WTC11 (cell line): Measurements from ENCODE around the gene HBE1. TPM values are rescaled to one million over a fixed set of nuclear protein-coding genes. Genes with fewer than 3 reads are reported as not detected.

Experiments used
- ATAC-seq: fragments of 200-7000 bp; cut with Tn5 transposase; 2 replicates; pipeline ENCODE4 v1.10.0; 2021; ENCODE audit warnings: mild to moderate bottlenecking, moderate library complexity
- CTCF ChIA-PET: fragments of 300-600 bp; sonication (Branson Sonifier 250); formaldehyde crosslinking; loops from one replicate; lab custom pipeline; 2021; ENCODE audit warnings: antibody characterized with exemption; lab: Charles Lee
- POLR2A ChIA-PET: fragments of 350-600 bp; sonication (Branson Sonifier 250); formaldehyde crosslinking; loops from one replicate; lab custom pipeline; 2021; ENCODE audit warnings: antibody characterized with exemption; lab: Charles Lee
- DNase-seq: peaks from one replicate; pipeline ENCODE4 v3.0.0; 2021; ENCODE audit warnings: low spot score
- H3K27ac Mint-ChIP-seq: 2 replicates; pipeline ENCODE4 v1.8.0; 2021; ENCODE audit warnings: mixed read lengths
- H3K27me3 Mint-ChIP-seq: 2 replicates; pipeline ENCODE4 v1.8.0; 2021; ENCODE audit warnings: low read depth, mild to moderate bottlenecking, moderate library complexity, mixed read lengths
- H3K36me3 Mint-ChIP-seq: 2 replicates; pipeline ENCODE4 v1.8.0; 2021; ENCODE audit warnings: mixed read lengths
- H3K4me1 Mint-ChIP-seq: 2 replicates; pipeline ENCODE4 v1.8.0; 2022; ENCODE audit warnings: mixed read lengths
- H3K4me3 Mint-ChIP-seq: 2 replicates; pipeline ENCODE4 v1.8.0; 2021; ENCODE audit warnings: mild to moderate bottlenecking, moderate library complexity, mixed read lengths
- H3K9me3 Mint-ChIP-seq: 2 replicates; pipeline ENCODE4 v1.8.0; 2021; ENCODE audit warnings: mixed read lengths
- CBFB ChIP-seq: sonication (generic); formaldehyde crosslinking; IDR thresholded peaks from 2 replicates; pipeline ENCODE4 v1.8.1; 2022; ENCODE audit warnings: mild to moderate bottlenecking, low read depth, missing genetic modification reagents
- CREB1 ChIP-seq: sonication (generic); formaldehyde crosslinking; IDR thresholded peaks from 2 replicates; pipeline ENCODE4 v1.8.0; 2023; ENCODE audit warnings: mild to moderate bottlenecking, missing genetic modification reagents
- GABPB1 ChIP-seq: sonication (generic); formaldehyde crosslinking; IDR thresholded peaks from 2 replicates; pipeline ENCODE4 v1.8.1; 2023; ENCODE audit warnings: mild to moderate bottlenecking, missing genetic modification reagents
- IRF2 ChIP-seq: sonication (generic); formaldehyde crosslinking; IDR thresholded peaks from 2 replicates; pipeline ENCODE4 v1.8.0; 2022; ENCODE audit warnings: low read depth, missing genetic modification reagents, borderline replicate concordance
- KAT7 ChIP-seq: sonication (generic); formaldehyde crosslinking; IDR thresholded peaks from 2 replicates; pipeline ENCODE4 v1.8.1; 2023; ENCODE audit warnings: missing genetic modification reagents, mild to moderate bottlenecking, borderline replicate concordance
- MAX ChIP-seq: sonication (generic); formaldehyde crosslinking; IDR thresholded peaks from 2 replicates; pipeline ENCODE4 v1.8.0; 2022; ENCODE audit warnings: mild to moderate bottlenecking, missing genetic modification reagents
- NFYB ChIP-seq: sonication (generic); formaldehyde crosslinking; conservative IDR thresholded peaks from 2 replicates; pipeline ENCODE4 v1.8.0; 2022; ENCODE audit warnings: low read depth, missing genetic modification reagents
- NR1H2 ChIP-seq: sonication (generic); formaldehyde crosslinking; IDR thresholded peaks from 2 replicates; pipeline ENCODE4 v1.9.0; 2021; ENCODE audit warnings: mild to moderate bottlenecking, moderate library complexity, missing genetic modification reagents
- NR2C2 ChIP-seq: sonication (generic); formaldehyde crosslinking; IDR thresholded peaks from 2 replicates; pipeline ENCODE4 v1.8.0; 2022; ENCODE audit warnings: mild to moderate bottlenecking, missing genetic modification reagents
- OVOL2 ChIP-seq: fragments of 250-450 bp; sonication (Bioruptor Pico); IDR thresholded peaks from 2 replicates; pipeline ENCODE4 v1.9.0; 2021; ENCODE audit warnings: mild to moderate bottlenecking, borderline replicate concordance
- STAT6 ChIP-seq: sonication (generic); formaldehyde crosslinking; conservative IDR thresholded peaks from 2 replicates; pipeline ENCODE4 v1.8.1; 2023; ENCODE audit warnings: mild to moderate bottlenecking, low read depth, missing genetic modification reagents, moderate library complexity
- TEAD1 ChIP-seq: sonication (generic); formaldehyde crosslinking; IDR thresholded peaks from 2 replicates; pipeline ENCODE4 v1.8.0; 2022; ENCODE audit warnings: mild to moderate bottlenecking, missing genetic modification reagents
- ZNF121 ChIP-seq: sonication (generic); formaldehyde crosslinking; IDR thresholded peaks from 2 replicates; pipeline ENCODE4 v1.8.0; 2023; ENCODE audit warnings: missing genetic modification reagents
- ZNF219 ChIP-seq: sonication (generic); formaldehyde crosslinking; IDR thresholded peaks from 2 replicates; pipeline ENCODE4 v1.8.0; 2023; ENCODE audit warnings: missing genetic modification reagents, mild to moderate bottlenecking, borderline replicate concordance
- ZNF232 ChIP-seq: sonication (generic); formaldehyde crosslinking; IDR thresholded peaks from 2 replicates; pipeline ENCODE4 v1.8.0; 2022; ENCODE audit warnings: mild to moderate bottlenecking, missing genetic modification reagents
- ZNF263 ChIP-seq: sonication (generic); formaldehyde crosslinking; IDR thresholded peaks from 2 replicates; pipeline ENCODE4 v1.8.1; 2022; ENCODE audit warnings: low read depth, mild to moderate bottlenecking, moderate library complexity, missing genetic modification reagents
- ZNF396 ChIP-seq: fragments of 250-450 bp; sonication (Bioruptor Pico); IDR thresholded peaks from 2 replicates; pipeline ENCODE4 v1.8.0; 2021; ENCODE audit warnings: mild to moderate bottlenecking, moderate library complexity, borderline replicate concordance
- ZNF423 ChIP-seq: fragments of 250-450 bp; sonication (Bioruptor Pico); IDR thresholded peaks from 2 replicates; pipeline ENCODE4 v2.1.2; 2022; ENCODE audit warnings: mild to moderate bottlenecking, moderate library complexity
- ZNF512 ChIP-seq: sonication (generic); formaldehyde crosslinking; IDR thresholded peaks from 2 replicates; pipeline ENCODE4 v1.8.1; 2022; ENCODE audit warnings: missing genetic modification reagents, borderline replicate concordance
- ZNF671 ChIP-seq: fragments of 250-450 bp; sonication (Bioruptor Pico); IDR thresholded peaks from 2 replicates; pipeline ENCODE4 v1.8.0; 2021; ENCODE audit warnings: mild to moderate bottlenecking
- total RNA-seq: library from RNA; stranded (reverse); gene quantifications from 3 replicates; pipeline ENCODE4 v1.2.3, GENCODE V29; 2021
- TF ChIP-seq, protein P1 (sequence below): sonication (generic); formaldehyde crosslinking; IDR thresholded peaks from 2 replicates; pipeline ENCODE4 v1.8.0; 2022; ENCODE audit warnings: missing genetic modification reagents
- TF ChIP-seq, protein P2 (sequence below): sonication (generic); formaldehyde crosslinking; IDR thresholded peaks from 2 replicates; pipeline ENCODE4 v1.8.0; 2022; ENCODE audit warnings: mild to moderate bottlenecking, missing genetic modification reagents
- TF ChIP-seq, protein P3 (sequence below): sonication (generic); formaldehyde crosslinking; conservative IDR thresholded peaks from 2 replicates; pipeline ENCODE4 v1.8.1; 2022; ENCODE audit warnings: mild to moderate bottlenecking, missing genetic modification reagents

HBE1 gene
- total RNA-seq, 1 experiment from 2014 or later: 3.1 TPM

DNA sequence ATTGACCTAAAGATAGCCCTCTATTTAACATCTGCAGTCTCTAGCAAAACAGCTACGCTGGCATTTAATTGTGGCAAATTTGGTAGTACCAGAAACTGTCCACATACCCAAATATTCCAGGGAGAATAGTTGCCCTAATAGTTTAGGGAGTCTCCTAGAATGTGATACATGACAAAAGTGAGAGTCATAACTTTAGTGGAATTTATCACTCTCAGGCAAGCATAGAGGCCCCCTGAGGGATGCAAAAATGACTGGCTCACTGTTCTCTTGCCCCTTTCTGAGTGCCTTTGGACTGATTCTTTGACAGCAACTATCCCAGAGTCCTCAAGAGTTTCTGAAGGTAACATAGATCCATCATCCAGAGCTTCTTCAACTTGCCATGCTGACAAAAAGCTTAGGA lies 34.3 kb upstream of the HBE1 start:
- no peak overlapping the region for H3K27ac Mint-ChIP-seq
- TF ChIP-seq ZNF219 (no peak), MAX (CRISPR knock-in tag) (no peak), TEAD1 (CRISPR knock-in tag) (no peak), IRF2 (no peak)
- TF ChIP-seq, protein P1, sequence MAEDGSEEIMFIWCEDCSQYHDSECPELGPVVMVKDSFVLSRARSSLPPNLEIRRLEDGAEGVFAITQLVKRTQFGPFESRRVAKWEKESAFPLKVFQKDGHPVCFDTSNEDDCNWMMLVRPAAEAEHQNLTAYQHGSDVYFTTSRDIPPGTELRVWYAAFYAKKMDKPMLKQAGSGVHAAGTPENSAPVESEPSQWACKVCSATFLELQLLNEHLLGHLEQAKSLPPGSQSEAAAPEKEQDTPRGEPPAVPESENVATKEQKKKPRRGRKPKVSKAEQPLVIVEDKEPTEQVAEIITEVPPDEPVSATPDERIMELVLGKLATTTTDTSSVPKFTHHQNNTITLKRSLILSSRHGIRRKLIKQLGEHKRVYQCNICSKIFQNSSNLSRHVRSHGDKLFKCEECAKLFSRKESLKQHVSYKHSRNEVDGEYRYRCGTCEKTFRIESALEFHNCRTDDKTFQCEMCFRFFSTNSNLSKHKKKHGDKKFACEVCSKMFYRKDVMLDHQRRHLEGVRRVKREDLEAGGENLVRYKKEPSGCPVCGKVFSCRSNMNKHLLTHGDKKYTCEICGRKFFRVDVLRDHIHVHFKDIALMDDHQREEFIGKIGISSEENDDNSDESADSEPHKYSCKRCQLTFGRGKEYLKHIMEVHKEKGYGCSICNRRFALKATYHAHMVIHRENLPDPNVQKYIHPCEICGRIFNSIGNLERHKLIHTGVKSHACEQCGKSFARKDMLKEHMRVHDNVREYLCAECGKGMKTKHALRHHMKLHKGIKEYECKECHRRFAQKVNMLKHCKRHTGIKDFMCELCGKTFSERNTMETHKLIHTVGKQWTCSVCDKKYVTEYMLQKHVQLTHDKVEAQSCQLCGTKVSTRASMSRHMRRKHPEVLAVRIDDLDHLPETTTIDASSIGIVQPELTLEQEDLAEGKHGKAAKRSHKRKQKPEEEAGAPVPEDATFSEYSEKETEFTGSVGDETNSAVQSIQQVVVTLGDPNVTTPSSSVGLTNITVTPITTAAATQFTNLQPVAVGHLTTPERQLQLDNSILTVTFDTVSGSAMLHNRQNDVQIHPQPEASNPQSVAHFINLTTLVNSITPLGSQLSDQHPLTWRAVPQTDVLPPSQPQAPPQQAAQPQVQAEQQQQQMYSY (CRISPR knock-in tag): no peak
- POLR2A ChIA-PET: no interaction called here
- H3K4me3 Mint-ChIP-seq: no peak overlapping the region
- DNase-seq (no peak), ATAC-seq (no peak)
- no peaks in the 10 kb centered on the region for H3K9me3 Mint-ChIP-seq
- H3K36me3 Mint-ChIP-seq: no peaks in the 10 kb centered on the region
- H3K27me3 Mint-ChIP-seq: no peaks in the 10 kb centered on the region
- CTCF ChIA-PET: no interaction called here
- no peaks in the 10 kb centered on the region for H3K4me1 Mint-ChIP-seq

GRCh38 chr11:5303626-5304025 lies 33.9 kb upstream of the HBE1 start:
- TF ChIP-seq NR2C2 (CRISPR knock-in tag) (no peak), GABPB1 (CRISPR knock-in tag) (no peak), KAT7 (CRISPR knock-in tag) (no peak), ZNF263 (CRISPR knock-in tag) (no peak), OVOL2 (no peak), MAX (CRISPR knock-in tag) (no peak), NFYB (CRISPR knock-in tag) (no peak), ZNF121 (CRISPR knock-in tag) (no peak), CBFB (CRISPR knock-in tag) (no peak), CREB1 (CRISPR knock-in tag) (no peak), STAT6 (CRISPR knock-in tag) (no peak), ZNF423 (CRISPR knock-in tag) (no peak), ZNF396 (CRISPR knock-in tag) (no peak), NR1H2 (CRISPR knock-in tag) (no peak), ZNF232 (CRISPR knock-in tag) (no peak), ZNF671 (CRISPR knock-in tag) (no peak), ZNF512 (CRISPR knock-in tag) (no peak)
- TF ChIP-seq, protein P2, sequence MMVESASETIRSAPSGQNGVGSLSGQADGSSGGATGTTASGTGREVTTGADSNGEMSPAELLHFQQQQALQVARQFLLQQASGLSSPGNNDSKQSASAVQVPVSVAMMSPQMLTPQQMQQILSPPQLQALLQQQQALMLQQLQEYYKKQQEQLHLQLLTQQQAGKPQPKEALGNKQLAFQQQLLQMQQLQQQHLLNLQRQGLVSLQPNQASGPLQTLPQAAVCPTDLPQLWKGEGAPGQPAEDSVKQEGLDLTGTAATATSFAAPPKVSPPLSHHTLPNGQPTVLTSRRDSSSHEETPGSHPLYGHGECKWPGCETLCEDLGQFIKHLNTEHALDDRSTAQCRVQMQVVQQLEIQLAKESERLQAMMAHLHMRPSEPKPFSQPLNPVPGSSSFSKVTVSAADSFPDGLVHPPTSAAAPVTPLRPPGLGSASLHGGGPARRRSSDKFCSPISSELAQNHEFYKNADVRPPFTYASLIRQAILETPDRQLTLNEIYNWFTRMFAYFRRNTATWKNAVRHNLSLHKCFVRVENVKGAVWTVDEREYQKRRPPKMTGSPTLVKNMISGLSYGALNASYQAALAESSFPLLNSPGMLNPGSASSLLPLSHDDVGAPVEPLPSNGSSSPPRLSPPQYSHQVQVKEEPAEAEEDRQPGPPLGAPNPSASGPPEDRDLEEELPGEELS: no peak
- TF ChIP-seq, protein P3, sequence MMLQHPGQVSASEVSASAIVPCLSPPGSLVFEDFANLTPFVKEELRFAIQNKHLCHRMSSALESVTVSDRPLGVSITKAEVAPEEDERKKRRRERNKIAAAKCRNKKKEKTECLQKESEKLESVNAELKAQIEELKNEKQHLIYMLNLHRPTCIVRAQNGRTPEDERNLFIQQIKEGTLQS: no peak
- TF ChIP-seq, all 79 proteins: peak for 0
- DNase-seq: no peak
- ATAC-seq: no peak
- Mint-ChIP-seq H3K27me3 (no peaks in the 10 kb centered on the region), H3K36me3 (no peaks in the 10 kb centered on the region), H3K9me3 (no peaks in the 10 kb centered on the region), H3K4me1 (no peaks in the 10 kb centered on the region), H3K4me3 (no peak overlapping the region), H3K27ac (no peak overlapping the region)
- POLR2A ChIA-PET: no interaction called here
- CTCF ChIA-PET: no interaction called here
